Astrocyte (in vitro differentiated cells and primary cell): Measurements from ENCODE around the gene FUT8. TPM values are rescaled to one million over a fixed set of nuclear protein-coding genes. Genes with fewer than 3 reads are reported as not detected.
"Not testable (repeated sequence)": the region's sequence is repeated elsewhere in the genome, so short reads cannot be mapped to it uniquely, and the experiment has no call there.

Experiments used
- DNase-seq: peaks from one replicate; pipeline ENCODE4 v3.0.0-alpha.2; 2010; ENCODE audit warnings: low read depth
- FAIRE-seq: peaks from 2 replicates; lab custom pipeline; 2011; peaks lifted over from hg19 to GRCh38; lab: Jason Lieb, UNC
- H2AFZ ChIP-seq: 2 replicates; pipeline ENCODE4 v1.6.0; 2012; ENCODE audit warnings: low read depth, low read length, inconsistent platforms
- H3K27ac ChIP-seq: 2 replicates; pipeline ENCODE4 v1.5.1; 2011; ENCODE audit warnings: low read depth, low read length, inconsistent platforms
- H3K27me3 ChIP-seq: 2 replicates; pipeline ENCODE4 v1.6.0; 2011; ENCODE audit warnings: low read length, inconsistent platforms; ENCODE audit not compliant: insufficient read depth
- H3K36me3 ChIP-seq: 2 replicates; pipeline ENCODE4 v1.5.1; 2011; ENCODE audit warnings: low read length, inconsistent platforms; ENCODE audit not compliant: insufficient read depth
- H3K4me1 ChIP-seq: 2 replicates; pipeline ENCODE4 v1.5.1; 2011; ENCODE audit warnings: low read length, inconsistent platforms; ENCODE audit not compliant: insufficient read depth
- H3K4me2 ChIP-seq: 2 replicates; pipeline ENCODE4 v1.6.0; 2012; ENCODE audit warnings: low read length, inconsistent platforms
- H3K4me3 ChIP-seq: 2 replicates; pipeline ENCODE4 v1.5.1; 2011; ENCODE audit warnings: low read depth, mild to moderate bottlenecking, low read length, inconsistent platforms; ENCODE audit not compliant: insufficient read depth
- H3K79me2 ChIP-seq: 2 replicates; pipeline ENCODE4 v1.6.0; 2012; ENCODE audit warnings: mild to moderate bottlenecking, low read length, inconsistent platforms; ENCODE audit not compliant: insufficient read depth
- H3K9ac ChIP-seq: 2 replicates; pipeline ENCODE4 v1.6.0; 2012; ENCODE audit warnings: mild to moderate bottlenecking, low read length, inconsistent platforms
- H3K9me3 ChIP-seq: 2 replicates; pipeline ENCODE4 v1.5.1; 2012; ENCODE audit warnings: low read depth, mild to moderate bottlenecking, low read length, inconsistent platforms; ENCODE audit not compliant: insufficient read depth
- H4K20me1 ChIP-seq: 2 replicates; pipeline ENCODE4 v1.6.0; 2012; ENCODE audit warnings: low read length, inconsistent platforms; ENCODE audit not compliant: insufficient read depth
- H3K27ac Mint-ChIP-seq: one replicate; pipeline ENCODE4 v1.8.0; 2021; ENCODE audit warnings: mild to moderate bottlenecking, mixed read lengths; ENCODE audit not compliant: unreplicated experiment
- H3K27me3 Mint-ChIP-seq: one replicate; pipeline ENCODE4 v1.8.0; 2021; ENCODE audit warnings: low read depth, mixed read lengths; ENCODE audit not compliant: unreplicated experiment
- H3K36me3 Mint-ChIP-seq: one replicate; pipeline ENCODE4 v1.8.0; 2021; ENCODE audit warnings: low read depth, mixed read lengths; ENCODE audit not compliant: unreplicated experiment
- H3K4me1 Mint-ChIP-seq: one replicate; pipeline ENCODE4 v1.8.0; 2021; ENCODE audit warnings: low read depth, mixed read lengths; ENCODE audit not compliant: unreplicated experiment
- H3K4me3 Mint-ChIP-seq: one replicate; pipeline ENCODE4 v1.8.0; 2021; ENCODE audit warnings: mild to moderate bottlenecking, moderate library complexity, mixed read lengths; ENCODE audit not compliant: unreplicated experiment
- H3K9me3 Mint-ChIP-seq: one replicate; pipeline ENCODE4 v1.8.0; 2021; ENCODE audit warnings: mild to moderate bottlenecking, mixed read lengths; ENCODE audit not compliant: unreplicated experiment
- CTCF ChIP-seq: IDR thresholded peaks from 2 replicates; pipeline ENCODE4 v1.5.1; 2011; ENCODE audit warnings: low read depth, mild to moderate bottlenecking, inconsistent platforms, low read length, moderate library complexity; ENCODE audit not compliant: insufficient read depth
- EZH2 ChIP-seq: IDR thresholded peaks from 2 replicates; pipeline ENCODE4 v1.6.1; 2012; ENCODE audit warnings: mild to moderate bottlenecking, low read length, inconsistent platforms; ENCODE audit not compliant: insufficient read depth
- total RNA-seq: library from RNA; stranded (reverse); gene quantifications from 2 replicates; pipeline ENCODE4 v1.2.1, GENCODE V29; 2021

The FUT8 gene
- total RNA-seq, 1 donor from 2014 or later: 52.7 TPM

DNA sequence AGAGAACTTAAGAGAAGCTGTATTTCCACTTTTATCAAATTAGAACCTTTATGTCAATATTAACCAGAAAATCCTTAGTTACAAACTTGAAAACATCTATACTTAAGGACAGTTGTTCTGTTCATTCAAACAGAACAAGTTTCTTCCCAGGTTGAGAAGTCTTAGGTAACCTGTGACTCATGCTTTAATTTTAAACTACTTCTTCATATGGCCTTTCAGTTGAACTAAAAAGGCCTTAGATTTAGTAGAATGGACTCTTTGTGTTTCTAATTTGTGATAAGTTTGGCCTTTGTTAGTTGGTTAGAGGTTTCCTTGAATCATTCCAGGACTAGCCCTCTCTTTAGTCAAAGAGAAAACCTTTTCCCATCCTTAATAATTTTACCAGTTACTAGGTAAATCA is 274.2 kb downstream of the FUT8 start:
- no peak for TF ChIP-seq EZH2
- TF ChIP-seq CTCF: no peak
- Mint-ChIP-seq H3K27me3 (no peaks in the 10 kb centered on the region), H3K4me3 (no peak overlapping the region), H3K9me3 (no peaks in the 10 kb centered on the region), H3K4me1 (peaks cover 4% of the 10 kb centered on the region), H3K27ac (no peak overlapping the region), H3K36me3 (no peaks in the 10 kb centered on the region)
- no peak for FAIRE-seq
- Histone ChIP-seq H3K9me3 (no peaks in the 10 kb centered on the region), H3K4me3 (no peak overlapping the region), H3K4me2 (no peak overlapping the region), H3K27me3 (no peaks in the 10 kb centered on the region), H3K9ac (no peak overlapping the region), H3K4me1 (no peaks in the 10 kb centered on the region), H3K36me3 (no peaks in the 10 kb centered on the region), H4K20me1 (no peaks in the 10 kb centered on the region), H3K27ac (no peak overlapping the region), H2AFZ (no peak overlapping the region), H3K79me2 (no peaks in the 10 kb centered on the region)
- no peak for DNase-seq

DNA sequence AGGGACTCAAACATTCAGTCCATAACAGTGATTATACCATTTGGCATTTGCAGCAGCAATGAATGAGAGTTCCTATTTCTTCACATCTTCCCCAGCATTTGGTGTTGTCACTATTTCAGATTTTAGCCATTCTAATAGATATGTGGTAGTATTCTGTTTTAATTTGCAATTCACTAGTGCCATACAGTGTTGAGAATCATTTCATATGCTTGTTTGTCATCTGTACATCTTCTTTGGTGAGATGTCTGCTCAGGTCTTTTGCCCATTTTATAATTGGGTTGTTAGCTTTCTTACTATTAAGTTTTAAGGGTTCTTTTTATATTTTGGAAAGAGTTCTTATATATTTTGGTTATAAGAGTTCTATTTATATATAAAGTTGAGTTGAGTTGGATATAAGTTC is 276.5 kb downstream of the FUT8 start:
- Mint-ChIP-seq H3K36me3 (peaks cover 3% of the 10 kb centered on the region), H3K4me1 (peaks cover 4% of the 10 kb centered on the region), H3K9me3 (peaks cover 5% of the 10 kb centered on the region), H3K4me3 (no peak overlapping the region), H3K27ac (no peak overlapping the region), H3K27me3 (no peaks in the 10 kb centered on the region)
- no peak for FAIRE-seq
- Histone ChIP-seq H3K27me3 (no peaks in the 10 kb centered on the region), H3K4me3 (no peak overlapping the region), H4K20me1 (no peaks in the 10 kb centered on the region), H3K4me1 (no peaks in the 10 kb centered on the region), H3K9me3 (no peaks in the 10 kb centered on the region), H3K36me3 (no peaks in the 10 kb centered on the region), H3K27ac (no peak overlapping the region), H3K4me2 (no peak overlapping the region), H2AFZ (no peak overlapping the region), H3K79me2 (no peaks in the 10 kb centered on the region), H3K9ac (no peak overlapping the region)
- DNase-seq: no peak
- TF ChIP-seq CTCF (no peak), EZH2 (no peak)

GRCh38 chr14:65692566-65692965 is 280.0 kb downstream of the FUT8 start:
- not testable (repeated sequence) for H3K9ac ChIP-seq, H2AFZ ChIP-seq, H3K27me3 ChIP-seq, H3K36me3 Mint-ChIP-seq, H3K4me1 ChIP-seq, H3K9me3 ChIP-seq, DNase-seq, H3K27me3 Mint-ChIP-seq, H3K4me1 Mint-ChIP-seq, H4K20me1 ChIP-seq, H3K4me3 ChIP-seq, FAIRE-seq, H3K4me2 ChIP-seq, H3K36me3 ChIP-seq, H3K27ac ChIP-seq, H3K4me3 Mint-ChIP-seq, H3K27ac Mint-ChIP-seq, H3K9me3 Mint-ChIP-seq, H3K79me2 ChIP-seq
